Neural crest cell (in vitro differentiated cells): ENCODE measurements around the gene UGT2A3. TPM values are rescaled to one million over a fixed set of nuclear protein-coding genes. Genes with fewer than 3 reads are reported as not detected.
"Not testable (repeated sequence)": the region's sequence is repeated elsewhere in the genome, so short reads cannot be mapped to it uniquely, and the experiment has no call there.

Experiments
- DNase-seq: peaks from one replicate; pipeline ENCODE4 v3.0.0; 2021; ENCODE audit warnings: low read depth, mixed read lengths, low spot score
- H3K27ac Mint-ChIP-seq: one replicate; pipeline ENCODE4 v1.8.0; 2021; ENCODE audit warnings: mild to moderate bottlenecking, mixed read lengths; ENCODE audit not compliant: unreplicated experiment
- H3K27me3 Mint-ChIP-seq: 2 replicates; pipeline ENCODE4 v1.8.0; 2021; ENCODE audit warnings: low read depth, mild to moderate bottlenecking, mixed read lengths
- H3K36me3 Mint-ChIP-seq: 2 replicates; pipeline ENCODE4 v1.8.0; 2021; ENCODE audit warnings: low read depth, mild to moderate bottlenecking, mixed read lengths
- H3K4me1 Mint-ChIP-seq: 2 replicates; pipeline ENCODE4 v1.8.0; 2021; ENCODE audit warnings: mixed read lengths
- H3K4me3 Mint-ChIP-seq: one replicate; pipeline ENCODE4 v1.8.0; 2021; ENCODE audit warnings: mild to moderate bottlenecking, mixed read lengths
- H3K9me3 Mint-ChIP-seq: 2 replicates; pipeline ENCODE4 v1.8.0; 2021; ENCODE audit warnings: mixed read lengths
- total RNA-seq: library from RNA; stranded (reverse); gene quantifications from 2 replicates; pipeline ENCODE4 v1.2.1, GENCODE V29; 2021
- TF ChIP-seq, protein P1 (sequence below): fragments of 200-600 bp; sonication (generic); conservative IDR thresholded peaks from 2 replicates; pipeline ENCODE4 v1.5.0; 2021; ENCODE audit warnings: antibody characterized with exemption, mild to moderate bottlenecking

Gene UGT2A3
- total RNA-seq, 1 donor from 2014 or later = not detected

- Mint-ChIP-seq H3K27me3 (no peaks in the 10 kb centered on the region), H3K9me3 (peaks cover 9% of the 10 kb centered on the region), H3K27ac (no peak overlapping the region), H3K4me3 (no peak overlapping the region), H3K4me1 (no peaks in the 10 kb centered on the region), H3K36me3 (no peaks in the 10 kb centered on the region)
- no peak for DNase-seq
- TF ChIP-seq, protein P1, sequence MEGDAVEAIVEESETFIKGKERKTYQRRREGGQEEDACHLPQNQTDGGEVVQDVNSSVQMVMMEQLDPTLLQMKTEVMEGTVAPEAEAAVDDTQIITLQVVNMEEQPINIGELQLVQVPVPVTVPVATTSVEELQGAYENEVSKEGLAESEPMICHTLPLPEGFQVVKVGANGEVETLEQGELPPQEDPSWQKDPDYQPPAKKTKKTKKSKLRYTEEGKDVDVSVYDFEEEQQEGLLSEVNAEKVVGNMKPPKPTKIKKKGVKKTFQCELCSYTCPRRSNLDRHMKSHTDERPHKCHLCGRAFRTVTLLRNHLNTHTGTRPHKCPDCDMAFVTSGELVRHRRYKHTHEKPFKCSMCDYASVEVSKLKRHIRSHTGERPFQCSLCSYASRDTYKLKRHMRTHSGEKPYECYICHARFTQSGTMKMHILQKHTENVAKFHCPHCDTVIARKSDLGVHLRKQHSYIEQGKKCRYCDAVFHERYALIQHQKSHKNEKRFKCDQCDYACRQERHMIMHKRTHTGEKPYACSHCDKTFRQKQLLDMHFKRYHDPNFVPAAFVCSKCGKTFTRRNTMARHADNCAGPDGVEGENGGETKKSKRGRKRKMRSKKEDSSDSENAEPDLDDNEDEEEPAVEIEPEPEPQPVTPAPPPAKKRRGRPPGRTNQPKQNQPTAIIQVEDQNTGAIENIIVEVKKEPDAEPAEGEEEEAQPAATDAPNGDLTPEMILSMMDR = no peak
Observed at GRCh38 chr4:68984947-68985346, 33.3 kb upstream of the UGT2A3 start.

DNA sequence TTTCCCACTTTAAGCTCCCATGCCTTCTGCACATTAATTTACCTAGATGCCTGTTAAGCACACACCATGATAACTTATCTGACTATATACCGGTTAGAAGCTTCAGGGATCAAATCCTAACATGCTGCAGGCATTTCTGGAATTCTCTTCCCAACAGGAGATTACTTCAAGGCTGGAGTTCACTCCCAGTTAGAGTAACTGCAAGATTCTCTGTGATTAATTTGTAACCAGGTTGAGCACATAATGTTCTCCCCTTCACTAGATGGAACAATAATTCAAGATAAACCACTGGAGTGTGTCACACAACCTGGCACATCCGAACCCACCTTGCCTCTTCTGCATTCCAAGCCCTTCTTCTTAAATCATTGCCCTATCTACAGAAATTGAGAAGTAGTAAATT, 11.8 kb upstream of the UGT2A3 start:
- Mint-ChIP-seq H3K36me3 (no peaks in the 10 kb centered on the region), H3K27me3 (no peaks in the 10 kb centered on the region), H3K4me3 (no peak overlapping the region), H3K4me1 (no peaks in the 10 kb centered on the region), H3K27ac (no peak overlapping the region), H3K9me3 (peaks cover 5% of the 10 kb centered on the region)
- TF ChIP-seq, protein P1 = no peak
- DNase-seq = no peak

- no peaks in the 10 kb centered on the region for H3K4me1 Mint-ChIP-seq
- H3K36me3 Mint-ChIP-seq = no peaks in the 10 kb centered on the region
- TF ChIP-seq, protein P1 = no peak
- H3K27me3 Mint-ChIP-seq = no peaks in the 10 kb centered on the region
- H3K9me3 Mint-ChIP-seq = peaks cover 4% of the 10 kb centered on the region
- DNase-seq = no peak
- no peak overlapping the region for H3K4me3 Mint-ChIP-seq
- no peak overlapping the region for H3K27ac Mint-ChIP-seq
Observed at GRCh38 chr4:68962868-68963267, 11.3 kb upstream of the UGT2A3 start.

DNA sequence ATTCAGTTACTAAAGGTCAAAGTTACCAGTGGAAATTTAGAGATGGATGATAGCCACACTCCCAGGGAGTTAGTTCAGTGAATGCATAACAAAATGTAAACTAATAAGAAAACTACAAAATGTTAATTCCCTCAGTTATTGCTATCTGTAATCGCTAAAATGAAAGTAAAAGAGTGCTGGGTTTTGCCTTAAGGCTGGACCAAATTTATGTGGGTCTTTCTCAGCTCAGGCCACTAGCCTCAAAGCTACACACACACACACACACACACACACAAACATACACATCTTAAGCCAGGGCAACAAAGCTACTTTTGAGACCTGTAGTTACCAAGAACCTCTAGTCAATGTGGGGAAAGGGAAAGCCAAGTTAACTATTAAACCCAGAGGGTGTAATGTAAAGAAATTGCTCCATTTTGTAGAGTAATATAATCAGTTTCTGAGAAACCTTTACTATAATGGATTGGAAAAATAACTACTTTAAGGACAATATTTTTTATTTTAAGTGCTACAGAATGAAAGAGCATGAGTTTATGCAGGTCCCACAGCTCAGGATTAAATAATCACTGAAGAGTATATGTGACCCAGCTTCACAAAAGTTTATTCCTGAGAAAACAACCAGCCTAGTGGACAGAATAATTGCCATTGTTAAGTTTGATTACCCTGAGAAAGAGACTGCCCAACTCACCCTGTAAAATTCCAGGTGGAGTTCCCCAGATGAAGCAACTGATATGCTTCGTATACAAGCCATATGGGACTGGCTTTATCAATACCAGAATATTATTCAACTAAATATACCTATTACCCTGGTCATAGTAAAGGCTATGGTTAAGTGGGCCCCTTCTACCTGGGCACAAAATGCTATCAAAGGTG, 8.9 kb upstream of the UGT2A3 start:
- no peaks in the 10 kb centered on the region for H3K36me3 Mint-ChIP-seq
- TF ChIP-seq, protein P1 = no peak
- no peaks in the 10 kb centered on the region for H3K27me3 Mint-ChIP-seq
- no peaks in the 10 kb centered on the region for H3K4me1 Mint-ChIP-seq
- no peak overlapping the region for H3K27ac Mint-ChIP-seq
- no peak for DNase-seq
- H3K4me3 Mint-ChIP-seq = no peak overlapping the region
- peaks cover 3% of the 10 kb centered on the region for H3K9me3 Mint-ChIP-seq

GRCh38 chr4:68959085-68959484, 7.5 kb upstream of the UGT2A3 start:
- not testable (repeated sequence) for H3K9me3 Mint-ChIP-seq, H3K27ac Mint-ChIP-seq, H3K4me3 Mint-ChIP-seq, H3K27me3 Mint-ChIP-seq, H3K4me1 Mint-ChIP-seq, H3K36me3 Mint-ChIP-seq, DNase-seq

GRCh38 chr4:68954126-68954525, 2.5 kb upstream of the UGT2A3 start:
- TF ChIP-seq, protein P1 = no peak
- no peak overlapping the region for H3K27ac Mint-ChIP-seq
- DNase-seq = no peak
- no peaks in the 10 kb centered on the region for H3K36me3 Mint-ChIP-seq
- H3K9me3 Mint-ChIP-seq = peaks cover 3% of the 10 kb centered on the region
- no peak overlapping the region for H3K4me3 Mint-ChIP-seq
- no peaks in the 10 kb centered on the region for H3K27me3 Mint-ChIP-seq
- no peaks in the 10 kb centered on the region for H3K4me1 Mint-ChIP-seq
